T1000 (cell line): ENCODE results near the gene PFN3.
A peak's percentile ranks its signal among the peaks of the same experiment; 100 is the strongest.

Experiments
- DNase-seq: peaks from one replicate; lab custom pipeline; 2025; ENCODE audit warnings: mixed read lengths; lab: John Stamatoyannopoulos, UW

Gene PFN3

GRCh38 chr5:177399997-177400868, at the start of gene PFN3:
Gene PFN3 (minus strand): TSS chr5:177400661. CDS start chr5:177400576, 85 bp downstream.
- no peak for DNase-seq

- DNase-seq, result no peak
These were observed 48.9 kb upstream of the PFN3 start for GRCh38 chr5:177449140-177450061.

GRCh38 chr5:177448244-177448950, 47.9 kb upstream of the PFN3 start:
- no peak for DNase-seq

GRCh38 chr5:177447611-177448243, 47.3 kb upstream of the PFN3 start:
- peak; percentile 93 for DNase-seq

- peak; percentile 45 for DNase-seq
These were observed 46.7 kb upstream of the PFN3 start for GRCh38 chr5:177447066-177447610.

- peak; percentile 45 for DNase-seq
These were observed 46.0 kb upstream of the PFN3 start, which contains the start of gene PRR7 for GRCh38 chr5:177446200-177447065. Gene PRR7 (plus strand): TSS chr5:177446814. CDS start chr5:177455068, 8,254 bp downstream.

GRCh38 chr5:177445917-177446199, 45.4 kb upstream of the PFN3 start:
- DNase-seq, result no peak

- DNase-seq, result no peak
These were observed 44.8 kb upstream of the PFN3 start for GRCh38 chr5:177445052-177445916.

- no peak for DNase-seq
These were observed 43.9 kb upstream of the PFN3 start for GRCh38 chr5:177444106-177445051.

GRCh38 chr5:177443144-177443983, 42.9 kb upstream of the PFN3 start:
- no peak for DNase-seq

GRCh38 chr5:177442066-177442826, 41.8 kb upstream of the PFN3 start:
- no peak for DNase-seq

GRCh38 chr5:177440990-177441780, 40.7 kb upstream of the PFN3 start:
- no peak for DNase-seq

- no peak for DNase-seq
These were observed 39.9 kb upstream of the PFN3 start for GRCh38 chr5:177440211-177440989.

GRCh38 chr5:177439518-177440053, 39.1 kb upstream of the PFN3 start:
- DNase-seq, result no peak

- DNase-seq, result no peak
These were observed 38.0 kb upstream of the PFN3 start for GRCh38 chr5:177438468-177438867.
